HepG2 (cell line): ENCODE data around the gene MRPL50. TPM values are rescaled to one million over a fixed set of nuclear protein-coding genes. Genes with fewer than 3 reads are reported as not detected.

Experiments
- BHLHE40 ChIP-seq: IDR thresholded peaks from 2 replicates; pipeline ENCODE4 v1.6.1; 2011; ENCODE audit warnings: low read length, improper control_type of control experiment
- BRCA1 ChIP-seq: sonication (generic); formaldehyde crosslinking; IDR thresholded peaks from 2 replicates; pipeline ENCODE4 v1.4.0; 2020; ENCODE audit warnings: missing genetic modification reagents
- JDP2 ChIP-seq: sonication (generic); formaldehyde crosslinking; IDR thresholded peaks from 2 replicates; pipeline ENCODE4 v1.8.1; 2022; ENCODE audit warnings: missing genetic modification reagents, borderline replicate concordance
- ONECUT2 ChIP-seq: sonication (generic); formaldehyde crosslinking; IDR thresholded peaks from 2 replicates; pipeline ENCODE4 v1.4.0; 2020; ENCODE audit warnings: missing genetic modification reagents
- POLR2AphosphoS5 ChIP-seq: IDR thresholded peaks from 2 replicates; pipeline ENCODE4 v1.6.1; 2012; ENCODE audit warnings: low read depth, low read length
- SIX1 ChIP-seq: sonication (generic); formaldehyde crosslinking; IDR thresholded peaks from 2 replicates; pipeline ENCODE4 v1.4.0; 2020; ENCODE audit warnings: missing genetic modification reagents, borderline replicate concordance
- SMARCC2 ChIP-seq: fragments of 450-650 bp; IDR thresholded peaks from 2 replicates; pipeline ENCODE4 v1.6.1; 2017; ENCODE audit warnings: antibody characterized with exemption, mild to moderate bottlenecking
- SNAPC4 ChIP-seq: sonication (generic); formaldehyde crosslinking; IDR thresholded peaks from 2 replicates; pipeline ENCODE4 v1.4.0; 2020; ENCODE audit warnings: mild to moderate bottlenecking, missing genetic modification reagents
- SP5 ChIP-seq: IDR thresholded peaks from 2 replicates; pipeline ENCODE4 v1.6.1; 2016; ENCODE audit warnings: low read depth, borderline replicate concordance
- ZFP36L1 ChIP-seq: sonication (generic); formaldehyde crosslinking; IDR thresholded peaks from 2 replicates; pipeline ENCODE4 v1.8.0; 2022; ENCODE audit warnings: mild to moderate bottlenecking, missing genetic modification reagents, moderate library complexity
- ZHX1 ChIP-seq: sonication (generic); formaldehyde crosslinking; IDR thresholded peaks from 2 replicates; pipeline ENCODE4 v1.8.1; 2022; ENCODE audit warnings: low read depth, mild to moderate bottlenecking, missing genetic modification reagents
- ZNF232 ChIP-seq: sonication (generic); formaldehyde crosslinking; IDR thresholded peaks from 2 replicates; pipeline ENCODE4 v1.4.0; 2020; ENCODE audit warnings: missing genetic modification reagents, borderline replicate concordance
- ZNF44 ChIP-seq: sonication (generic); formaldehyde crosslinking; IDR thresholded peaks from 2 replicates; pipeline ENCODE4 v1.5.1; 2020; ENCODE audit warnings: mild to moderate bottlenecking, missing genetic modification reagents
- ZNF503 ChIP-seq: sonication (generic); formaldehyde crosslinking; IDR thresholded peaks from 2 replicates; pipeline ENCODE4 v1.4.0; 2020; ENCODE audit warnings: missing genetic modification reagents
- ZNF816 ChIP-seq: sonication (generic); formaldehyde crosslinking; IDR thresholded peaks from 2 replicates; pipeline ENCODE4 v1.8.0; 2022; ENCODE audit warnings: missing genetic modification reagents, mild to moderate bottlenecking, borderline replicate concordance
- ZNF878 ChIP-seq: sonication (generic); formaldehyde crosslinking; IDR thresholded peaks from 2 replicates; pipeline ENCODE4 v1.8.1; 2023; ENCODE audit warnings: mild to moderate bottlenecking, missing genetic modification reagents, moderate library complexity
- polyA plus RNA-seq, 8 experiments: library from polyadenylated mRNA; depleted of rRNA in 3 of 8; stranded (reverse) in 7 of 8; unstranded in 1 of 8; fragments of >200 nt; fragmentation: Illumina TruSeq in 4 of 8; extraction: Trizol in 4 of 8; gene quantifications; 2 replicates each; pipeline versions ENCODE4 v1.2.1 to v1.2.3, GENCODE V29; 2011 to 2016; ENCODE audit warnings: low read depth in 4 of 8, missing spikeins in 1 of 8, mixed read lengths in 1 of 8; ENCODE audit not compliant: insufficient read depth in 1 of 8
- total RNA-seq, 5 experiments: library from RNA; depleted of rRNA; stranded (reverse); fragments of >200 nt; fragmentation: Illumina TruSeq; extraction: Trizol; gene quantifications; 2 replicates each; pipeline ENCODE4 v1.2.3, GENCODE V29; 2016; ENCODE audit warnings: low read depth in 1 of 5
- TF ChIP-seq, protein P1 (sequence below): sonication (generic); formaldehyde crosslinking; conservative IDR thresholded peaks from 2 replicates; pipeline ENCODE4 v1.8.0; 2022; ENCODE audit warnings: mild to moderate bottlenecking, moderate library complexity, missing genetic modification reagents

MRPL50 gene
- total and polyA plus RNA-seq, 2 of the 13 experiments (the other 11 are each of a cell fraction or from before 2014, with no cell fraction given) = 37.1 to 70.0 TPM

DNA sequence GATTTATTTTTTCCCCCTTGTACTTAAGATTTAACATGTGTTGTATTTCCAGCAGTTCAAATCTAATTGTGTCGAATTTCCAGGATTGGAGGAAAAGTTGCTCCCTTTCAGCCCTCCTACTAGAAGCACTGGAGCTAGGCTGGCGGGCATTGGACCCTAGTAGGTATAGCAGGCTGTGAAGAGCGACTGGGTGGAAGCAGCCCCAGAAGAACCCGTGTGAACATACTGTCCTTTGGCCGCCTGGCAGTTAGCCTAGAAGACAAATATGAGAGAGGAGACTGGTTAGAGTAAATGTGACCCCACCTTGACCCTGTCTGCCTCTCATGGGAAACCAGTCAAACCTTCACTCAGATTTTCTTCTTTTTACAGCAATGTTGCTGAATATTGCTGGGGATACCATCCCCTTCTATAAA lies 23.2 kb upstream of the MRPL50 start (continued):
- TF ChIP-seq SNAPC4 (CRISPR knock-in tag) (no peak), ZHX1 (no peak), SMARCC2 (no peak), ZNF503 (peak; percentile 87; the same call in 1 of the 2 replicates), JDP2 (CRISPR knock-in tag) (no peak), ZNF816 (peak; percentile 76; the same call in 1 of the 2 replicates), SP5 (CRISPR knock-in tag) (no peak), BHLHE40 (no peak), ZNF232 (CRISPR knock-in tag) (peak; percentile 60; the same call in 1 of the 2 replicates), ONECUT2 (no peak), ZFP36L1 (CRISPR knock-in tag) (no peak), POLR2AphosphoS5 (0 out of 2 replicates have a peak, but pooled peaks have one; percentile 12), BRCA1 (no peak), SIX1 (CRISPR knock-in tag) (no peak; the same call in 1 of the 2 replicates), ZNF878 (CRISPR knock-in tag) (no peak), ZNF44 (peak; percentile 87)
- TF ChIP-seq, protein P1, sequence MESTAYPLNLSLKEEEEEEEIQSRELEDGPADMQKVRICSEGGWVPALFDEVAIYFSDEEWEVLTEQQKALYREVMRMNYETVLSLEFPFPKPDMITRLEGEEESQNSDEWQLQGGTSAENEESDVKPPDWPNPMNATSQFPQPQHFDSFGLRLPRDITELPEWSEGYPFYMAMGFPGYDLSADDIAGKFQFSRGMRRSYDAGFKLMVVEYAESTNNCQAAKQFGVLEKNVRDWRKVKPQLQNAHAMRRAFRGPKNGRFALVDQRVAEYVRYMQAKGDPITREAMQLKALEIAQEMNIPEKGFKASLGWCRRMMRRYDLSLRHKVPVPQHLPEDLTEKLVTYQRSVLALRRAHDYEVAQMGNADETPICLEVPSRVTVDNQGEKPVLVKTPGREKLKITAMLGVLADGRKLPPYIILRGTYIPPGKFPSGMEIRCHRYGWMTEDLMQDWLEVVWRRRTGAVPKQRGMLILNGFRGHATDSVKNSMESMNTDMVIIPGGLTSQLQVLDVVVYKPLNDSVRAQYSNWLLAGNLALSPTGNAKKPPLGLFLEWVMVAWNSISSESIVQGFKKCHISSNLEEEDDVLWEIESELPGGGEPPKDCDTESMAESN (CRISPR knock-in tag) = 0 out of 2 replicates have a peak, but pooled peaks have one; percentile 33
